ENCODE data around the gene CPEB4.
A peak's percentile ranks its signal among the peaks of the same experiment; 100 is the strongest.

The CPEB4 gene

GRCh38 chr5:173887610-173888472, at the start of gene CPEB4:
CPEB4 (plus strand) TSS chr5:173888349; CDS start chr5:173889734, 1,385 bp downstream.
- DNase-seq: peak; percentile 98

- DNase-seq: no peak
Measured at GRCh38 chr5:173839117-173839713, 48.9 kb upstream of the CPEB4 start.

GRCh38 chr5:173840111-173840983, 47.8 kb upstream of the CPEB4 start:
- DNase-seq: no peak

GRCh38 chr5:173841710-173842109, 46.4 kb upstream of the CPEB4 start:
- DNase-seq: no peak

- no peak for DNase-seq
Measured at GRCh38 chr5:173843794-173844193, 44.4 kb upstream of the CPEB4 start.

- DNase-seq: no peak
Measured at GRCh38 chr5:173845321-173845720, 42.8 kb upstream of the CPEB4 start.

- no peak for DNase-seq
Measured at GRCh38 chr5:173846929-173847501, 41.1 kb upstream of the CPEB4 start.

GRCh38 chr5:173848986-173849596, 39.1 kb upstream of the CPEB4 start:
- no peak for DNase-seq

- DNase-seq: no peak
Measured at GRCh38 chr5:173849908-173850307, 38.2 kb upstream of the CPEB4 start.

GRCh38 chr5:173850659-173851058, 37.5 kb upstream of the CPEB4 start:
- no peak for DNase-seq

- no peak for DNase-seq
Measured at GRCh38 chr5:173851595-173852243, 36.4 kb upstream of the CPEB4 start.

- no peak for DNase-seq
Measured at GRCh38 chr5:173852790-173853359, 35.3 kb upstream of the CPEB4 start.

- no peak for DNase-seq
Measured at GRCh38 chr5:173853370-173854131, 34.6 kb upstream of the CPEB4 start.

- DNase-seq: no peak
Measured at GRCh38 chr5:173855162-173855994, 32.8 kb upstream of the CPEB4 start.

- no peak for DNase-seq
Measured at GRCh38 chr5:173855995-173856656, 32.0 kb upstream of the CPEB4 start.

GRCh38 chr5:173857234-173857633, 30.9 kb upstream of the CPEB4 start:
- DNase-seq: no peak

GRCh38 chr5:173858021-173858669, 30.0 kb upstream of the CPEB4 start:
- no peak for DNase-seq

GRCh38 chr5:173858670-173859407, 29.3 kb upstream of the CPEB4 start:
- no peak for DNase-seq
